SU-DHL-6 (cell line): ENCODE measurements around the gene GPATCH8.

ENCODE experiments used
- H2AFZ ChIP-seq: fragments of 200-600 bp; sonication (generic); 2 replicates; pipeline ENCODE4 v1.6.1; 2014; ENCODE audit warnings: low read depth, mild to moderate bottlenecking, moderate library complexity, mixed read lengths, antibody characterized with exemption, low read length; ENCODE audit not compliant: severe bottlenecking
- H3F3A ChIP-seq: fragments of 200-600 bp; shearing (Covaris generic); 2 replicates; pipeline ENCODE4 v1.6.0; 2016; ENCODE audit warnings: antibody characterized with exemption, mild to moderate bottlenecking; ENCODE audit not compliant: insufficient read depth
- H3K27ac ChIP-seq: fragments of 200-600 bp; sonication (generic); 2 replicates; pipeline ENCODE4 v1.5.1; 2016; ENCODE audit warnings: low read depth, mild to moderate bottlenecking, low read length, moderate library complexity, mixed read lengths
- H3K27me3 ChIP-seq: fragments of 200-600 bp; sonication (generic), shearing (Covaris generic); 2 replicates; pipeline ENCODE4 v1.6.0; 2014; ENCODE audit warnings: mild to moderate bottlenecking, low read length
- H3K36me3 ChIP-seq: fragments of 200-600 bp; sonication (generic); 2 replicates; pipeline ENCODE4 v1.6.1; 2014; ENCODE audit warnings: mild to moderate bottlenecking, low read length, mixed read lengths
- H3K4me2 ChIP-seq: fragments of 300-600, 200-600 bp; shearing (Covaris generic), sonication (generic); 2 replicates; pipeline ENCODE4 v1.6.0; 2014; ENCODE audit warnings: low read length, low read depth, mild to moderate bottlenecking; ENCODE audit not compliant: poor library complexity, severe bottlenecking
- H3K4me3 ChIP-seq: fragments of 200-600 bp; sonication (generic); 2 replicates; pipeline ENCODE4 v1.5.1; 2014; ENCODE audit warnings: antibody characterized with exemption, low read length, mild to moderate bottlenecking, mixed read lengths; ENCODE audit not compliant: insufficient read depth, poor library complexity, severe bottlenecking
- H3K79me2 ChIP-seq: fragments of 200-600 bp; sonication (generic); 2 replicates; pipeline ENCODE4 v1.6.1; 2014; ENCODE audit warnings: mild to moderate bottlenecking, low read length, moderate library complexity; ENCODE audit not compliant: insufficient read depth
- H3K9ac ChIP-seq: fragments of 200-600 bp; sonication (generic); 2 replicates; pipeline ENCODE4 v1.7.0; 2014; ENCODE audit warnings: mild to moderate bottlenecking, low read length
- H3K9me2 ChIP-seq: fragments of 200-600 bp; sonication (generic); replicated peaks from 2 replicates; pipeline ENCODE4 v1.6.1; 2014; ENCODE audit warnings: low read length; ENCODE audit not compliant: insufficient read depth
- H3K9me3 ChIP-seq: fragments of 200-600 bp; sonication (generic); 2 replicates; pipeline ENCODE4 v1.6.1; 2014; ENCODE audit warnings: low read length, mixed read lengths; ENCODE audit not compliant: insufficient read depth
- H4K20me1 ChIP-seq: fragments of 200-600 bp; sonication (generic); 2 replicates; pipeline ENCODE4 v1.6.1; 2014; ENCODE audit warnings: low read depth, mild to moderate bottlenecking, antibody characterized with exemption, low read length, moderate library complexity, mixed read lengths
- CTCF ChIP-seq: fragments of 200-600 bp; sonication (generic); IDR thresholded peaks from one replicate; pipeline ENCODE4 v1.5.1; 2017; ENCODE audit warnings: antibody characterized with exemption, mild to moderate bottlenecking, low read length, moderate library complexity; ENCODE audit not compliant: insufficient read depth, poor library complexity, severe bottlenecking
- EZH2phosphoT487 ChIP-seq: fragments of 200-600 bp; sonication (generic), shearing (Covaris generic); conservative IDR thresholded peaks from 2 replicates; pipeline ENCODE4 v1.6.1; 2018; ENCODE audit warnings: mild to moderate bottlenecking, antibody characterized with exemption, low read length, moderate library complexity, mixed read lengths

The GPATCH8 gene

GRCh38 chr17:44389723-44390202 lies 113.4 kb downstream of the GPATCH8 start:
- H3K27ac ChIP-seq = no peak overlapping the region
- no peak overlapping the region for H3K4me2 ChIP-seq
- H3K9me2 ChIP-seq = no peaks in the 10 kb centered on the region
- no peak overlapping the region for H2AFZ ChIP-seq
- H3K36me3 ChIP-seq = no peaks in the 10 kb centered on the region
- H3K79me2 ChIP-seq = no peaks in the 10 kb centered on the region
- no peaks in the 10 kb centered on the region for H3K27me3 ChIP-seq
- no peaks in the 10 kb centered on the region for H3K9me3 ChIP-seq
- no peak overlapping the region for H3K4me3 ChIP-seq
- no peak for TF ChIP-seq EZH2phosphoT487
- TF ChIP-seq CTCF = no peak
- peaks cover 4% of the 10 kb centered on the region; the same call in 1 of the 2 replicates for H3F3A ChIP-seq
- no peak overlapping the region for H3K9ac ChIP-seq
- H4K20me1 ChIP-seq = no peaks in the 10 kb centered on the region

- no peaks in the 10 kb centered on the region for H3K36me3 ChIP-seq
- no peak within 1 kb of the TSS for H3K9ac ChIP-seq
- H3K4me2 ChIP-seq = no peak within 1 kb of the TSS
- no peaks in the 10 kb centered on the region for H4K20me1 ChIP-seq
- no peaks in the 10 kb centered on the region for H3K79me2 ChIP-seq
- TF ChIP-seq CTCF = no peak
- no peak for TF ChIP-seq EZH2phosphoT487
- H3F3A ChIP-seq = no peaks in the 10 kb centered on the region
- no peaks in the 10 kb centered on the region for H3K27me3 ChIP-seq
- H3K27ac ChIP-seq = no peak within 1 kb of the TSS
- no peak within 1 kb of the TSS for H2AFZ ChIP-seq
- H3K9me3 ChIP-seq = no peaks in the 10 kb centered on the region
- no peaks in the 10 kb centered on the region for H3K9me2 ChIP-seq
- H3K4me3 ChIP-seq = no peak within 1 kb of the TSS
Measured at GRCh38 chr17:44389281-44389680, 113.9 kb downstream of the GPATCH8 start, which contains the start of gene ITGA2B. ITGA2B (minus strand) TSS chr17:44389649; CDS start chr17:44389473, 176 bp downstream.

- no peak for TF ChIP-seq CTCF
- no peak for TF ChIP-seq EZH2phosphoT487
- no peak overlapping the region for H3K4me3 ChIP-seq
- no peak overlapping the region for H3K27ac ChIP-seq
Measured at GRCh38 chr17:44387804-44388203, 115.4 kb downstream of the GPATCH8 start.

More at GRCh38 chr17:44387804-44388203, 115.4 kb downstream of the GPATCH8 start:
- Histone ChIP-seq H3K4me2 (no peak overlapping the region), H3K36me3 (no peaks in the 10 kb centered on the region), H3F3A (no peaks in the 10 kb centered on the region), H4K20me1 (no peaks in the 10 kb centered on the region), H3K9ac (no peak overlapping the region), H2AFZ (no peak overlapping the region), H3K9me3 (no peaks in the 10 kb centered on the region), H3K27me3 (no peaks in the 10 kb centered on the region), H3K9me2 (no peaks in the 10 kb centered on the region), H3K79me2 (no peaks in the 10 kb centered on the region)
